Activated naive CD4-positive, alpha-beta T cell treated with anti-CD3 and anti-CD28 coated beads for 36 hours (primary cell): ENCODE results near the gene GGT1. TPM values are rescaled to one million over a fixed set of nuclear protein-coding genes. Genes with fewer than 3 reads are reported as not detected.

Experiments
- CTCF ChIA-PET: fragments of 350-600 bp; sonication (Branson Sonifier 250); formaldehyde crosslinking; loops from one replicate; lab custom pipeline; 2021; ENCODE audit warnings: antibody characterized with exemption; lab: Charles Lee
- DNase-seq: peaks from one replicate; pipeline ENCODE4 v3.0.0-alpha.2; 2020
- H3K27ac Mint-ChIP-seq: one replicate; pipeline ENCODE4 v1.8.0; 2021; ENCODE audit warnings: mild to moderate bottlenecking, mixed read lengths
- H3K27me3 Mint-ChIP-seq: one replicate; pipeline ENCODE4 v1.8.0; 2021; ENCODE audit warnings: low read depth, mixed read lengths
- H3K36me3 Mint-ChIP-seq: one replicate; pipeline ENCODE4 v1.8.0; 2021; ENCODE audit warnings: low read depth, mixed read lengths
- H3K4me1 Mint-ChIP-seq: one replicate; pipeline ENCODE4 v1.8.0; 2021; ENCODE audit warnings: low read depth, mixed read lengths
- H3K4me3 Mint-ChIP-seq: one replicate; pipeline ENCODE4 v1.8.0; 2021; ENCODE audit warnings: mild to moderate bottlenecking, moderate library complexity, mixed read lengths
- H3K9me3 Mint-ChIP-seq: one replicate; pipeline ENCODE4 v1.8.0; 2021; ENCODE audit warnings: mixed read lengths
- intact Hi-C: fragments of 100-400 bp; cut with micrococcal nuclease; formaldehyde crosslinking; loops from one replicate; pipeline ENCODE4 v1.15.1; 2023
- total RNA-seq, 2 experiments: library from RNA; stranded (reverse); gene quantifications; one replicate each; pipeline ENCODE4 v1.2.3, GENCODE V29; 2021

The GGT1 gene
- total RNA-seq, 2 experiments from 2014 or later = 15.5 to 16.1 TPM

DNA sequence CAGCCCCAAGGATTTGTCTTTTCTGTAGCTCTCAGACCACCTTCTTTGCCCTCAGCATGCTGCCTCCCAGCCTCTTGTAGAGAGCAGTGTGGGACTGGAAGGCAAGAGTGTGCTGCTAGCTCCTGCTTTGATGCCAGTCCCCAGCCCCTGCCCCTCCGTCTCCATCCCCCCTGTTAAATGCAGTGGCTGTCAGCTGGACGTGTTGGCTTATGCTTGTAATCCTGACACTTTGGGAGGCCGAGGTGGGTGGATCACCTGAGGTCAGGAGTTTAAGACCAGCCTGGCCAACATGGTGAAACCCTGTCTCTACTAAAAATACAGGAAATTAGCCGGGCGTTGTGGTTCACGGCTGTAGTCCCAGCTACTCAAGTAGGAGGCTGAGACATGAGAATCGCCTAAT is 31.7 kb upstream of the GGT1 start:
- H3K27me3 Mint-ChIP-seq = no peaks in the 10 kb centered on the region
- H3K9me3 Mint-ChIP-seq = no peaks in the 10 kb centered on the region
- H3K27ac Mint-ChIP-seq = no peak overlapping the region
- no peaks in the 10 kb centered on the region for H3K4me1 Mint-ChIP-seq
- DNase-seq = no peak
- no peak overlapping the region for H3K4me3 Mint-ChIP-seq
- CTCF ChIA-PET = no interaction called here
- intact Hi-C loops = no loop called here
- peaks cover 41% of the 10 kb centered on the region for H3K36me3 Mint-ChIP-seq

DNA sequence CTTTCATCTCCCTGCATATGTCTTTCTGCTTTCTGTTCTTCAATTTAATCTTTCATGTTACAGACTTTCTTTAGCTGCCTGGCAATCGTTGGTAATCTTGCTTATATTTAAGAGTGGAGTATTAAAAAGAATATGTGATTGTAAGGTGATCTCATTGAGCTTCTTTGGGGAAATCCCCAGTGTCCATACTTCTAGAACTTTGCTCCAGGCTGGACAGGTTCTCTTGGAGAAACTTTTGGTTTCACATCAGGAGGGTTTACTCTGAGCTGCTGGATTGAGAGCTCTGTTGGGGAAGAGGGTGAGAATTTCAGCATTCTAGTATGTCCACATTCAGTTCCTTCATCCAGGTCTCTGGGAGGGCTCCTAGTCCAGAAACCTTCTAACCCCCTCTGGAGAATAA is 26.2 kb upstream of the GGT1 start:
- Mint-ChIP-seq H3K9me3 (no peaks in the 10 kb centered on the region), H3K4me1 (no peaks in the 10 kb centered on the region), H3K4me3 (no peak overlapping the region), H3K36me3 (peaks cover 25% of the 10 kb centered on the region), H3K27ac (no peak overlapping the region), H3K27me3 (no peaks in the 10 kb centered on the region)
- no peak for DNase-seq
- intact Hi-C loops = no loop called here
- CTCF ChIA-PET = no interaction called here

DNA sequence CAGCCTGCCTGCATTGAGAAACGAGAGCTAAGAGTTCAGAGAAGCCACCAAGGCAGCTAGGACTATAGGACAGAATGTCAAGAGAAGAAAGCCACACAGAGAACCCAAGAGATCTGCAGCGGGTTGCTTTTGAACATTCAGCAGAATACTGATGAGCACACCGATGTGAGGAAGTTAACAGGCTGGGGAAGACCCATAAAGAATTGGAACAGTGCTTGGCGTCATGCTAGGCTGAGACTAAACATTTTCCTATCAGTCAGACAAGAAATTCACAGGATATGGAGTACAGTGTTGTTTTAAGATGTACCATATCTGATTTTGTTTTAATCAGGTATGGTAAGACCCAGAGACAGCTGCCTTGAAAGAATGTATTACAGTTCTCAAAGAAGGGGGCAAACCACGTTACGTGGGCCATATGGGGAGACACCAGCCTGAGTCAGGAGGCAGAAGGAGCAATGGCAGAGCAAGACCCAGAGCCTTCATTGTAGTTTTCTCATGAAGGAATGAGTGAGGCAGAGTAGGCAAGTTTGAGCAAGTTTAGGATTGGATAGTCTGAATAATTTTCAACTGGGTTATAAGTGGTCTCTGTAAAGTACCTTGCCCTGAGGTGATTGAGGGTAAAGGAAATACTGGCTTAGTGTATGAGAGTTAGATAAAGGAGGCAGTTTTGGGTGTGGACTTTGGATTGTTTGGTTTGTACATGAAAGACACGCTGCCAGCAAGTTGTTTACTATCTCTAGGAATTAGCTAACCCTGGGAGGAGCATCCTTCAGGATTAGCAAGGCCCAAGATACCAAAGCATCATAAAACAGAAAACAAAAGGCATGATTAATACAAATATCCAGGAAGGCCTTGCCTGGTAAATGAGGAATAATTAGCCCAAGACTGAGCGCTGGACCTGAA is 24.4 kb upstream of the GGT1 start:
- H3K27ac Mint-ChIP-seq = peak overlapping the region; percentile 28
- no peaks in the 10 kb centered on the region for H3K27me3 Mint-ChIP-seq
- no peak for DNase-seq
- no peak overlapping the region for H3K4me3 Mint-ChIP-seq
- no peaks in the 10 kb centered on the region for H3K9me3 Mint-ChIP-seq
- no peaks in the 10 kb centered on the region for H3K4me1 Mint-ChIP-seq
- intact Hi-C loops = no loop called here
- CTCF ChIA-PET = no interaction called here
- peaks cover 13% of the 10 kb centered on the region for H3K36me3 Mint-ChIP-seq

GRCh38 chr22:24579258-24579601 is 23.8 kb upstream of the GGT1 start:
- no peak overlapping the region for H3K4me3 Mint-ChIP-seq
- H3K4me1 Mint-ChIP-seq = no peaks in the 10 kb centered on the region
- peaks cover 12% of the 10 kb centered on the region for H3K36me3 Mint-ChIP-seq
- H3K27ac Mint-ChIP-seq = no peak overlapping the region
- no peaks in the 10 kb centered on the region for H3K27me3 Mint-ChIP-seq
- CTCF ChIA-PET = no interaction called here
- DNase-seq = no peak
- intact Hi-C loops = no loop called here
- no peaks in the 10 kb centered on the region for H3K9me3 Mint-ChIP-seq

GRCh38 chr22:24580276-24580675 is 22.7 kb upstream of the GGT1 start:
- Mint-ChIP-seq H3K4me1 (no peaks in the 10 kb centered on the region), H3K9me3 (no peaks in the 10 kb centered on the region), H3K27ac (no peak overlapping the region), H3K4me3 (no peak overlapping the region), H3K36me3 (peaks cover 6% of the 10 kb centered on the region), H3K27me3 (no peaks in the 10 kb centered on the region)
- CTCF ChIA-PET = no interaction called here
- intact Hi-C loops = no loop called here
- no peak for DNase-seq

- DNase-seq = no peak
- no peaks in the 10 kb centered on the region for H3K9me3 Mint-ChIP-seq
- H3K4me1 Mint-ChIP-seq = no peaks in the 10 kb centered on the region
- H3K36me3 Mint-ChIP-seq = no peaks in the 10 kb centered on the region
- H3K27me3 Mint-ChIP-seq = no peaks in the 10 kb centered on the region
- H3K27ac Mint-ChIP-seq = no peak overlapping the region
- no peak overlapping the region for H3K4me3 Mint-ChIP-seq
- CTCF ChIA-PET = no interaction called here
- intact Hi-C loops = no loop called here
These were observed 20.8 kb upstream of the GGT1 start for GRCh38 chr22:24582056-24582814.

- H3K36me3 Mint-ChIP-seq = no peaks in the 10 kb centered on the region
- intact Hi-C loops = no loop called here
- H3K27me3 Mint-ChIP-seq = no peaks in the 10 kb centered on the region
- no peak overlapping the region for H3K4me3 Mint-ChIP-seq
- H3K4me1 Mint-ChIP-seq = no peaks in the 10 kb centered on the region
- DNase-seq = no peak
- H3K9me3 Mint-ChIP-seq = no peaks in the 10 kb centered on the region
- CTCF ChIA-PET = no interaction called here
- H3K27ac Mint-ChIP-seq = no peak overlapping the region
These were observed 19.5 kb upstream of the GGT1 start for GRCh38 chr22:24583221-24584165.

GRCh38 chr22:24584166-24584790 is 18.7 kb upstream of the GGT1 start:
- no peak overlapping the region for H3K4me3 Mint-ChIP-seq
- H3K27ac Mint-ChIP-seq = no peak overlapping the region
- CTCF ChIA-PET = no interaction called here
- no peak for DNase-seq
- H3K9me3 Mint-ChIP-seq = no peaks in the 10 kb centered on the region
- no peaks in the 10 kb centered on the region for H3K27me3 Mint-ChIP-seq
- no peaks in the 10 kb centered on the region for H3K36me3 Mint-ChIP-seq
- H3K4me1 Mint-ChIP-seq = no peaks in the 10 kb centered on the region
- intact Hi-C loops = no loop called here

DNA sequence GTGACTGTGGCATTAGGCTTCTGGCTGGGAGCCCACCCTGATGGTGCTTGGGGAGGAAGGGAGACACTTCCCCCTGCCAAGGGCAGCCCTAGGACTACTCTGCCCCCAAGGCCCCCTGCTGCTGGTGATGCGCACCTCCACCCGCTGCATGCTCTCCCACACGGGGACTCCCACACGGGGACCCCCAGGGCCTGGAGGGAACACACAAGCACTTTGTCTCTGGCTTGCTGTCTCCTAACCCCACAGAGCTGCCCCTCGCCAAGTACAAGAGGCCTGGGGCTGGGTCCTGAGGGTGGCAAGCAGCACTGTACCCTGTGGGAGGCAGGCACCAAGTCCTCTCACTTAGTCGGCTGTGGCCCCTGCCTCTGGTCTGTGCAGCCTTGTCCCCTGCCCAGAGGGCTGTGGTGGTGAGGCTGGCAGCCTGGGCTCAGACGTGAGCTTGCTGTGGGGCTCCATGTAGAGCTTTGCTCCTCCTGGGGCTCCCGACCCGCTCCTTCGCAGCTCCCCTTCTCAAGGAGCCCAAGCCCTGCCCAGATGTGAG is 18.1 kb upstream of the GGT1 start:
- CTCF ChIA-PET = no interaction called here

DNA sequence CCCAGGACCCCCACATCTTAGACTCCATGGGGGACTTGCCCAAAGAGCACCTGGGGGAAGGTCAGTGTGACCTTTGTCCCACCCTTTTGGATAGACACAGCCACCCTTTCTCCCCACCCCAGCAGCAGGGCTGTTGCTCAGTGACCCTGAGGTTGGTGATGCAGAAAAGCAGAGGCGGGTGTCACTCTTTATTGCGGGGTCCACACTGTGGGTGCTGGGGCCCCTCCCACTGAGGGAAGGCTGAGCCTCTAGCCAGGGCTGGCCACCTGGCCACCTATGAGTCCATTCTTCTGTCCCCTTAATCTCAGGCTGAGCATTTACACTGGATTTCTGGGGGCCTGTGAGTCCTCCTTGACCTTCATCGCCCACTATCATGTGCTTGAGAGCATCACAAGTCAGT is 17.5 kb upstream of the GGT1 start:
- no peak overlapping the region for H3K4me3 Mint-ChIP-seq
- intact Hi-C loops = no loop called here
- no peaks in the 10 kb centered on the region for H3K4me1 Mint-ChIP-seq
- no peak overlapping the region for H3K27ac Mint-ChIP-seq
- CTCF ChIA-PET = no interaction called here
- H3K36me3 Mint-ChIP-seq = no peaks in the 10 kb centered on the region
- DNase-seq = no peak
- peaks cover under 1% of the 10 kb centered on the region for H3K27me3 Mint-ChIP-seq
- H3K9me3 Mint-ChIP-seq = no peaks in the 10 kb centered on the region

More for the DNA sequence above, 18.1 kb upstream of the GGT1 start:
- Mint-ChIP-seq H3K4me3 (no peak overlapping the region), H3K27ac (no peak overlapping the region), H3K36me3 (no peaks in the 10 kb centered on the region), H3K27me3 (no peaks in the 10 kb centered on the region), H3K9me3 (no peaks in the 10 kb centered on the region), H3K4me1 (no peaks in the 10 kb centered on the region)
- no peak for DNase-seq
- intact Hi-C loops = no loop called here

GRCh38 chr22:24585927-24586546 is 17.0 kb upstream of the GGT1 start:
- Mint-ChIP-seq H3K27me3 (peaks cover 4% of the 10 kb centered on the region), H3K36me3 (no peaks in the 10 kb centered on the region), H3K27ac (no peak overlapping the region), H3K4me3 (no peak overlapping the region), H3K9me3 (no peaks in the 10 kb centered on the region), H3K4me1 (no peaks in the 10 kb centered on the region)
- CTCF ChIA-PET = no interaction called here
- intact Hi-C loops = no loop called here
- no peak for DNase-seq
